ENCODE data around the gene CMIP. TPM values are rescaled to one million over a fixed set of nuclear protein-coding genes. Genes with fewer than 3 reads are reported as not detected.

Gene CMIP
- total RNA-seq, 1 experiment from 2014 or later, result 63.7 TPM

DNA sequence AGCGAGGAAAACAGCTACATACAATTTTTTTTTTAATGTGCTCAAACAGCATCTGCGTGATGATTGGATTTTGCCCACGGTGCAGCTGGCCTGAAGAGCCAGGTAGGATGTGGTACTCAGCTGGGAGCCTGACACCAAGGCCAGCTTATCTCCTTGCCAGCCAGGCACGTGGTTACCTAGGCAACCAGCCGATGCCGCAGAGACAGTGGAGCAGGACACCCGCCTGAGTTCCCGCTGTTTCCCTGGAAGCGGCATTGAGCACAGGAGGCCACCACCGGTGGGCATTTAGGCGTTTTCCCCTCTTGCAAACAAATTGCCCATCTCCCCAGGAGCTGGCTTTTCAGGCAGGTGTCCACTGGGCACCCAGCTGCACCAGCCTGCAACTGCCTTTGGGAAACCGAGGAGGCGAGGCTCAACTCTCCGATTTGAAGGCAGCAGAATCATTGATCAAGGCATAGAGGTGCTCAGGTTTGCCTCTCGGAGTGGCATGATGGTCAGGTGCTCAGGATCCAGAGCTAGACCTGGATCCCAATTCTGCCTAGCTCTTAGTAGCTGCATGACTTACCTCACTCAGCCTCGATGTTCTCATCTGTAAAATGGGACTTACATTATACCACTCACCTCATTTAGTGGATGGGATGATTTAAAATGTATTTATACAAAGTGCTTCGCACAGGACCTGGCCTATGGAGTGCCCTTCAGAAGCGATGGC, 196.9 kb downstream of the CMIP start:
- H3K27ac Mint-ChIP-seq, result 0 out of 2 replicates have a peak overlapping the region, but pooled peaks have one; percentile 51
- DNase-seq (ENCODE audit: low spot score) (peak; percentile 43), ATAC-seq (0 out of 2 replicates have a peak, but pooled peaks have one; percentile 27)
- no peaks in the 10 kb centered on the region for H3K27me3 Mint-ChIP-seq (ENCODE audit: low read depth)
- POLR2A ChIA-PET, result no interaction called here
- CTCF ChIA-PET, result interaction anchor here (0.7 to 1.0 kb wide), 2 partner anchors 8 to 56 kb away, joined by 3 read pairs; no protein-coding TSS in a partner anchor
- no peaks in the 10 kb centered on the region for H3K36me3 Mint-ChIP-seq
- peaks cover 17% of the 10 kb centered on the region for H3K4me1 Mint-ChIP-seq
- TF ChIP-seq, protein P1, sequence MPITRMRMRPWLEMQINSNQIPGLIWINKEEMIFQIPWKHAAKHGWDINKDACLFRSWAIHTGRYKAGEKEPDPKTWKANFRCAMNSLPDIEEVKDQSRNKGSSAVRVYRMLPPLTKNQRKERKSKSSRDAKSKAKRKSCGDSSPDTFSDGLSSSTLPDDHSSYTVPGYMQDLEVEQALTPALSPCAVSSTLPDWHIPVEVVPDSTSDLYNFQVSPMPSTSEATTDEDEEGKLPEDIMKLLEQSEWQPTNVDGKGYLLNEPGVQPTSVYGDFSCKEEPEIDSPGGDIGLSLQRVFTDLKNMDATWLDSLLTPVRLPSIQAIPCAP (CRISPR knock-in tag; IDR thresholded peaks at IDR 0.05), result no peak
- TF ChIP-seq OVOL2 (CRISPR knock-in tag; IDR thresholded peaks at IDR 0.05; ENCODE audit: borderline replicate concordance) (no peak), FOXK1 (CRISPR knock-in tag; IDR thresholded peaks at IDR 0.05) (no peak), ZNF416 (CRISPR knock-in tag; IDR thresholded peaks at IDR 0.05) (no peak), ESRRA (CRISPR knock-in tag; IDR thresholded peaks at IDR 0.05; ENCODE audit: borderline replicate concordance) (no peak)
- TF ChIP-seq, protein P2, sequence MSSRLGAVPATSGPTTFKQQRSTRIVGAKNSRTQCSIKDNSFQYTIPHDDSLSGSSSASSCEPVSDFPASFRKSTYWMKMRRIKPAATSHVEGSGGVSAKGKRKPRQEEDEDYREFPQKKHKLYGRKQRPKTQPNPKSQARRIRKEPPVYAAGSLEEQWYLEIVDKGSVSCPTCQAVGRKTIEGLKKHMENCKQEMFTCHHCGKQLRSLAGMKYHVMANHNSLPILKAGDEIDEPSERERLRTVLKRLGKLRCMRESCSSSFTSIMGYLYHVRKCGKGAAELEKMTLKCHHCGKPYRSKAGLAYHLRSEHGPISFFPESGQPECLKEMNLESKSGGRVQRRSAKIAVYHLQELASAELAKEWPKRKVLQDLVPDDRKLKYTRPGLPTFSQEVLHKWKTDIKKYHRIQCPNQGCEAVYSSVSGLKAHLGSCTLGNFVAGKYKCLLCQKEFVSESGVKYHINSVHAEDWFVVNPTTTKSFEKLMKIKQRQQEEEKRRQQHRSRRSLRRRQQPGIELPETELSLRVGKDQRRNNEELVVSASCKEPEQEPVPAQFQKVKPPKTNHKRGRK (CRISPR knock-in tag; IDR thresholded peaks at IDR 0.05; ENCODE audit: borderline replicate concordance), result no peak
- TF ChIP-seq, protein P3, sequence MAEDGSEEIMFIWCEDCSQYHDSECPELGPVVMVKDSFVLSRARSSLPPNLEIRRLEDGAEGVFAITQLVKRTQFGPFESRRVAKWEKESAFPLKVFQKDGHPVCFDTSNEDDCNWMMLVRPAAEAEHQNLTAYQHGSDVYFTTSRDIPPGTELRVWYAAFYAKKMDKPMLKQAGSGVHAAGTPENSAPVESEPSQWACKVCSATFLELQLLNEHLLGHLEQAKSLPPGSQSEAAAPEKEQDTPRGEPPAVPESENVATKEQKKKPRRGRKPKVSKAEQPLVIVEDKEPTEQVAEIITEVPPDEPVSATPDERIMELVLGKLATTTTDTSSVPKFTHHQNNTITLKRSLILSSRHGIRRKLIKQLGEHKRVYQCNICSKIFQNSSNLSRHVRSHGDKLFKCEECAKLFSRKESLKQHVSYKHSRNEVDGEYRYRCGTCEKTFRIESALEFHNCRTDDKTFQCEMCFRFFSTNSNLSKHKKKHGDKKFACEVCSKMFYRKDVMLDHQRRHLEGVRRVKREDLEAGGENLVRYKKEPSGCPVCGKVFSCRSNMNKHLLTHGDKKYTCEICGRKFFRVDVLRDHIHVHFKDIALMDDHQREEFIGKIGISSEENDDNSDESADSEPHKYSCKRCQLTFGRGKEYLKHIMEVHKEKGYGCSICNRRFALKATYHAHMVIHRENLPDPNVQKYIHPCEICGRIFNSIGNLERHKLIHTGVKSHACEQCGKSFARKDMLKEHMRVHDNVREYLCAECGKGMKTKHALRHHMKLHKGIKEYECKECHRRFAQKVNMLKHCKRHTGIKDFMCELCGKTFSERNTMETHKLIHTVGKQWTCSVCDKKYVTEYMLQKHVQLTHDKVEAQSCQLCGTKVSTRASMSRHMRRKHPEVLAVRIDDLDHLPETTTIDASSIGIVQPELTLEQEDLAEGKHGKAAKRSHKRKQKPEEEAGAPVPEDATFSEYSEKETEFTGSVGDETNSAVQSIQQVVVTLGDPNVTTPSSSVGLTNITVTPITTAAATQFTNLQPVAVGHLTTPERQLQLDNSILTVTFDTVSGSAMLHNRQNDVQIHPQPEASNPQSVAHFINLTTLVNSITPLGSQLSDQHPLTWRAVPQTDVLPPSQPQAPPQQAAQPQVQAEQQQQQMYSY (CRISPR knock-in tag; IDR thresholded peaks at IDR 0.05), result 0 out of 2 replicates have a peak, but pooled peaks have one; percentile 6
- no peaks in the 10 kb centered on the region for H3K9me3 Mint-ChIP-seq
- no peak overlapping the region for H3K4me3 Mint-ChIP-seq

DNA sequence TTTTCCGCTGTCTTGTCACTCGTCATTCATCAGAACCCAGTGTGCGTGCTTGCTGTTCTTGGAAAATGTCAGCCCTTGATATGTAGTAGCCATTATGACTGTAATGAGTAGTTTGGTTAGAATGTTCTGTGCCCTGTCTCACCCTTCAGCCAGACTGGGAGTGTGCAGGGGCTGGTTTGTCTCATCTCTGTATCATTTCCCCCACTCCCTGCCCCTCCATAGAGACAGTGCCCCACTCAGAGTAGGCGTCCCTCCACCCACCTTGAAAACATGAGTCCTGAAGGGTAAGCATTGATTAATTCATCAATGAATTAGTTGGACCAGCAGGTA, 197.5 kb downstream of the CMIP start:
- Mint-ChIP-seq H3K27ac (no peak overlapping the region), H3K4me3 (no peak overlapping the region), H3K27me3 (ENCODE audit: low read depth) (no peaks in the 10 kb centered on the region), H3K9me3 (no peaks in the 10 kb centered on the region), H3K36me3 (no peaks in the 10 kb centered on the region), H3K4me1 (peaks cover 22% of the 10 kb centered on the region)
- ATAC-seq (no peak), DNase-seq (ENCODE audit: low spot score) (no peak)
- ChIA-PET POLR2A (no interaction called here), CTCF (interaction anchor here (1.0 kb wide), 1 partner anchor 9 kb away, joined by 3 read pairs; no protein-coding TSS in a partner anchor)
- TF ChIP-seq, protein P4, sequence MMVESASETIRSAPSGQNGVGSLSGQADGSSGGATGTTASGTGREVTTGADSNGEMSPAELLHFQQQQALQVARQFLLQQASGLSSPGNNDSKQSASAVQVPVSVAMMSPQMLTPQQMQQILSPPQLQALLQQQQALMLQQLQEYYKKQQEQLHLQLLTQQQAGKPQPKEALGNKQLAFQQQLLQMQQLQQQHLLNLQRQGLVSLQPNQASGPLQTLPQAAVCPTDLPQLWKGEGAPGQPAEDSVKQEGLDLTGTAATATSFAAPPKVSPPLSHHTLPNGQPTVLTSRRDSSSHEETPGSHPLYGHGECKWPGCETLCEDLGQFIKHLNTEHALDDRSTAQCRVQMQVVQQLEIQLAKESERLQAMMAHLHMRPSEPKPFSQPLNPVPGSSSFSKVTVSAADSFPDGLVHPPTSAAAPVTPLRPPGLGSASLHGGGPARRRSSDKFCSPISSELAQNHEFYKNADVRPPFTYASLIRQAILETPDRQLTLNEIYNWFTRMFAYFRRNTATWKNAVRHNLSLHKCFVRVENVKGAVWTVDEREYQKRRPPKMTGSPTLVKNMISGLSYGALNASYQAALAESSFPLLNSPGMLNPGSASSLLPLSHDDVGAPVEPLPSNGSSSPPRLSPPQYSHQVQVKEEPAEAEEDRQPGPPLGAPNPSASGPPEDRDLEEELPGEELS (CRISPR knock-in tag; IDR thresholded peaks at IDR 0.05), result no peak
- TF ChIP-seq, protein P5, sequence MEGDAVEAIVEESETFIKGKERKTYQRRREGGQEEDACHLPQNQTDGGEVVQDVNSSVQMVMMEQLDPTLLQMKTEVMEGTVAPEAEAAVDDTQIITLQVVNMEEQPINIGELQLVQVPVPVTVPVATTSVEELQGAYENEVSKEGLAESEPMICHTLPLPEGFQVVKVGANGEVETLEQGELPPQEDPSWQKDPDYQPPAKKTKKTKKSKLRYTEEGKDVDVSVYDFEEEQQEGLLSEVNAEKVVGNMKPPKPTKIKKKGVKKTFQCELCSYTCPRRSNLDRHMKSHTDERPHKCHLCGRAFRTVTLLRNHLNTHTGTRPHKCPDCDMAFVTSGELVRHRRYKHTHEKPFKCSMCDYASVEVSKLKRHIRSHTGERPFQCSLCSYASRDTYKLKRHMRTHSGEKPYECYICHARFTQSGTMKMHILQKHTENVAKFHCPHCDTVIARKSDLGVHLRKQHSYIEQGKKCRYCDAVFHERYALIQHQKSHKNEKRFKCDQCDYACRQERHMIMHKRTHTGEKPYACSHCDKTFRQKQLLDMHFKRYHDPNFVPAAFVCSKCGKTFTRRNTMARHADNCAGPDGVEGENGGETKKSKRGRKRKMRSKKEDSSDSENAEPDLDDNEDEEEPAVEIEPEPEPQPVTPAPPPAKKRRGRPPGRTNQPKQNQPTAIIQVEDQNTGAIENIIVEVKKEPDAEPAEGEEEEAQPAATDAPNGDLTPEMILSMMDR (IDR thresholded peaks at IDR 0.05), result no peak
- no peak for TF ChIP-seq OVOL2 (CRISPR knock-in tag; IDR thresholded peaks at IDR 0.05; ENCODE audit: borderline replicate concordance)
- TF ChIP-seq ZNF423 (CRISPR knock-in tag; IDR thresholded peaks at IDR 0.05), result no peak
- TF ChIP-seq GABPB1 (CRISPR knock-in tag; IDR thresholded peaks at IDR 0.05), result no peak
- TF ChIP-seq, protein P6, sequence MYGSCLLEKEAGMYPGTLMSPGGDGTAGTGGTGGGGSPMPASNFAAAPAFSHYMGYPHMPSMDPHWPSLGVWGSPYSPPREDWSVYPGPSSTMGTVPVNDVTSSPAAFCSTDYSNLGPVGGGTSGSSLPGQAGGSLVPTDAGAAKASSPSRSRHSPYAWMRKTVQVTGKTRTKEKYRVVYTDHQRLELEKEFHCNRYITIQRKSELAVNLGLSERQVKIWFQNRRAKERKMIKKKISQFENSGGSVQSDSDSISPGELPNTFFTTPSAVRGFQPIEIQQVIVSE (CRISPR knock-in tag; IDR thresholded peaks at IDR 0.05; ENCODE audit: borderline replicate concordance), result no peak
- TF ChIP-seq ZNF416 (CRISPR knock-in tag; IDR thresholded peaks at IDR 0.05), result no peak
- TF ChIP-seq ZNF317 (CRISPR knock-in tag; IDR thresholded peaks at IDR 0.05; ENCODE audit: borderline replicate concordance, low read depth), result no peak
- TF ChIP-seq, protein P7, sequence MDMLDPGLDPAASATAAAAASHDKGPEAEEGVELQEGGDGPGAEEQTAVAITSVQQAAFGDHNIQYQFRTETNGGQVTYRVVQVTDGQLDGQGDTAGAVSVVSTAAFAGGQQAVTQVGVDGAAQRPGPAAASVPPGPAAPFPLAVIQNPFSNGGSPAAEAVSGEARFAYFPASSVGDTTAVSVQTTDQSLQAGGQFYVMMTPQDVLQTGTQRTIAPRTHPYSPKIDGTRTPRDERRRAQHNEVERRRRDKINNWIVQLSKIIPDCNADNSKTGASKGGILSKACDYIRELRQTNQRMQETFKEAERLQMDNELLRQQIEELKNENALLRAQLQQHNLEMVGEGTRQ (CRISPR knock-in tag; IDR thresholded peaks at IDR 0.05), result no peak
- TF ChIP-seq, protein P8, sequence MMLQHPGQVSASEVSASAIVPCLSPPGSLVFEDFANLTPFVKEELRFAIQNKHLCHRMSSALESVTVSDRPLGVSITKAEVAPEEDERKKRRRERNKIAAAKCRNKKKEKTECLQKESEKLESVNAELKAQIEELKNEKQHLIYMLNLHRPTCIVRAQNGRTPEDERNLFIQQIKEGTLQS (CRISPR knock-in tag; conservative IDR thresholded peaks at IDR 0.05), result no peak
- no peak for TF ChIP-seq ZNF263 (CRISPR knock-in tag; IDR thresholded peaks at IDR 0.05; ENCODE audit: low read depth)
- TF ChIP-seq, protein P9, sequence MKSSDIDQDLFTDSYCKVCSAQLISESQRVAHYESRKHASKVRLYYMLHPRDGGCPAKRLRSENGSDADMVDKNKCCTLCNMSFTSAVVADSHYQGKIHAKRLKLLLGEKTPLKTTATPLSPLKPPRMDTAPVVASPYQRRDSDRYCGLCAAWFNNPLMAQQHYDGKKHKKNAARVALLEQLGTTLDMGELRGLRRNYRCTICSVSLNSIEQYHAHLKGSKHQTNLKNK (CRISPR knock-in tag; IDR thresholded peaks at IDR 0.05), result no peak
- TF ChIP-seq, protein P10, sequence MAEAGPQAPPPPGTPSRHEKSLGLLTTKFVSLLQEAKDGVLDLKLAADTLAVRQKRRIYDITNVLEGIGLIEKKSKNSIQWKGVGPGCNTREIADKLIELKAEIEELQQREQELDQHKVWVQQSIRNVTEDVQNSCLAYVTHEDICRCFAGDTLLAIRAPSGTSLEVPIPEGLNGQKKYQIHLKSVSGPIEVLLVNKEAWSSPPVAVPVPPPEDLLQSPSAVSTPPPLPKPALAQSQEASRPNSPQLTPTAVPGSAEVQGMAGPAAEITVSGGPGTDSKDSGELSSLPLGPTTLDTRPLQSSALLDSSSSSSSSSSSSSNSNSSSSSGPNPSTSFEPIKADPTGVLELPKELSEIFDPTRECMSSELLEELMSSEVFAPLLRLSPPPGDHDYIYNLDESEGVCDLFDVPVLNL (CRISPR knock-in tag; IDR thresholded peaks at IDR 0.05; ENCODE audit: borderline replicate concordance, low read depth), result no peak
- TF ChIP-seq JAZF1 (CRISPR knock-in tag; IDR thresholded peaks at IDR 0.05), result no peak

Measured in WTC11 (cell line).